Natural killer cell (primary cell): ENCODE measurements around the gene FXYD5. TPM values are rescaled to one million over a fixed set of nuclear protein-coding genes. Genes with fewer than 3 reads are reported as not detected.

Experiments
- ATAC-seq, 3 donors: fragments of 150-1000 bp in 2 of 3; fragments of 200-7000 bp in 1 of 3; cut with Tn5 transposase; 1 replicate in 1 of 3; 2 replicates in 2 of 3; pipeline ENCODE4 v1.10.0; 2021; ENCODE audit warnings: mild to moderate bottlenecking in 2 of 3, moderate library complexity in 2 of 3
- DNase-seq, 2 donors: peaks; one replicate each; pipeline versions ENCODE4 v3.0.0 to v3.0.0-alpha.2; 2013 to 2021; ENCODE audit warnings: mixed read lengths in 1 of 2
- H3K27ac ChIP-seq: one replicate; pipeline ENCODE4 v1.5.1; 2013; ENCODE audit warnings: mild to moderate bottlenecking, low read length
- H3K27me3 ChIP-seq: one replicate; pipeline ENCODE4 v1.6.1; 2013; ENCODE audit warnings: low read length; ENCODE audit not compliant: control insufficient read depth, insufficient read depth
- H3K36me3 ChIP-seq: one replicate; pipeline ENCODE4 v1.6.1; 2013; ENCODE audit warnings: low read length; ENCODE audit not compliant: control insufficient read depth, insufficient read depth
- H3K4me1 ChIP-seq: one replicate; pipeline ENCODE4 v1.6.1; 2013; ENCODE audit warnings: low read length; ENCODE audit not compliant: control insufficient read depth, insufficient read depth
- H3K4me3 ChIP-seq: one replicate; pipeline ENCODE4 v1.5.1; 2013; ENCODE audit warnings: low read length
- H3K9me3 ChIP-seq: one replicate; pipeline ENCODE4 v1.6.1; 2013; ENCODE audit warnings: low read length; ENCODE audit not compliant: control insufficient read depth, insufficient read depth
- H3K27ac Mint-ChIP-seq, 2 donors: one replicate each; pipeline ENCODE4 v1.8.0; 2022; ENCODE audit warnings: mild to moderate bottlenecking in 2 of 2, mixed read lengths in 2 of 2, moderate library complexity in 1 of 2
- H3K27me3 Mint-ChIP-seq, 2 donors: one replicate each; pipeline ENCODE4 v1.8.0; 2022; ENCODE audit warnings: low read depth in 2 of 2, mixed read lengths in 2 of 2
- H3K36me3 Mint-ChIP-seq: one replicate; pipeline ENCODE4 v1.8.0; 2022; ENCODE audit warnings: mixed read lengths
- H3K4me1 Mint-ChIP-seq, 2 donors: one replicate each; pipeline ENCODE4 v1.8.0; 2022; ENCODE audit warnings: mixed read lengths in 2 of 2
- H3K4me3 Mint-ChIP-seq: one replicate; pipeline ENCODE4 v1.8.0; 2022; ENCODE audit warnings: mild to moderate bottlenecking, moderate library complexity, mixed read lengths
- H3K9me3 Mint-ChIP-seq, 2 donors: one replicate each; pipeline ENCODE4 v1.8.0; 2022; ENCODE audit warnings: mixed read lengths in 2 of 2
- WGBS: methylation state at CpG from one replicate; pipeline ENCODE4 v1.1.7; 2013; ENCODE audit warnings: missing lambda C conversion rate; ENCODE audit not compliant: insufficient coverage; 5-methylcytosine and 5-hydroxymethylcytosine counted together
- intact Hi-C: fragments of 100-400 bp; cut with micrococcal nuclease; formaldehyde crosslinking; loops from one replicate; pipeline ENCODE4 v1.14.2; 2022
- total RNA-seq, 4 donors: library from RNA; stranded (reverse); fragments of 120-200 nt in 1 of 4; gene quantifications; one replicate each; pipeline versions ENCODE4 v1.2.3 to v1.2.4, GENCODE V29; 2013 to 2022
- TF ChIP-seq, protein P1 (sequence below): fragments of 200-600 bp; IDR thresholded peaks from one replicate; pipeline ENCODE4 v1.8.0; 2022; ENCODE audit warnings: antibody characterized with exemption

FXYD5 gene
- total RNA-seq, 3 donors from 2014 or later (not counting 1 experiment from before 2014, with no cell fraction given): 226 to 270 (median 231) TPM

DNA sequence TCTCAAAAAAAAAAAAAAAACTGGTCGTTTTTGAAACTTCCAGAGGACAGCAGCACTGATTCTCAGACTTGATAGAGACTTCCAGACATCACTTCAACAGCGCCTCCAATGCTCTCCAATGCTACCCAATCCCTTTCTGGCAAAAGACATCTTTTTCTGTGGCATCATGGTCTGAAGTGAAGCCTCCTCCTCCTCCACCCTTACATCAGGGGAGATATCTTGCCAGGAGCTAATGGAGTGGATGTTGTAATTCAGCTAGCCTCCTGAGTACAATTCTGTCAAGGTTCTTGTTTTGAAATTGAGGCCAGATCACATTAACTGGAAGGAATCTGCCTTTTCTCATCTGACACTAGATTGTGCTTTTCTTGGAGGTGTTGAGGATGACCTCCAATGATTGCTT lies 24.2 kb downstream of the FXYD5 start:
- Histone ChIP-seq H3K4me1 (no peaks in the 10 kb centered on the region), H3K27ac (no peak overlapping the region), H3K9me3 (no peaks in the 10 kb centered on the region), H3K27me3 (no peaks in the 10 kb centered on the region), H3K4me3 (no peak overlapping the region), H3K36me3 (no peaks in the 10 kb centered on the region)
- DNase-seq (no peak), ATAC-seq (no peak)
- TF ChIP-seq, protein P1, sequence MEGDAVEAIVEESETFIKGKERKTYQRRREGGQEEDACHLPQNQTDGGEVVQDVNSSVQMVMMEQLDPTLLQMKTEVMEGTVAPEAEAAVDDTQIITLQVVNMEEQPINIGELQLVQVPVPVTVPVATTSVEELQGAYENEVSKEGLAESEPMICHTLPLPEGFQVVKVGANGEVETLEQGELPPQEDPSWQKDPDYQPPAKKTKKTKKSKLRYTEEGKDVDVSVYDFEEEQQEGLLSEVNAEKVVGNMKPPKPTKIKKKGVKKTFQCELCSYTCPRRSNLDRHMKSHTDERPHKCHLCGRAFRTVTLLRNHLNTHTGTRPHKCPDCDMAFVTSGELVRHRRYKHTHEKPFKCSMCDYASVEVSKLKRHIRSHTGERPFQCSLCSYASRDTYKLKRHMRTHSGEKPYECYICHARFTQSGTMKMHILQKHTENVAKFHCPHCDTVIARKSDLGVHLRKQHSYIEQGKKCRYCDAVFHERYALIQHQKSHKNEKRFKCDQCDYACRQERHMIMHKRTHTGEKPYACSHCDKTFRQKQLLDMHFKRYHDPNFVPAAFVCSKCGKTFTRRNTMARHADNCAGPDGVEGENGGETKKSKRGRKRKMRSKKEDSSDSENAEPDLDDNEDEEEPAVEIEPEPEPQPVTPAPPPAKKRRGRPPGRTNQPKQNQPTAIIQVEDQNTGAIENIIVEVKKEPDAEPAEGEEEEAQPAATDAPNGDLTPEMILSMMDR: no peak
- no peak overlapping the region for H3K27ac Mint-ChIP-seq
- no peaks in the 10 kb centered on the region for H3K36me3 Mint-ChIP-seq
- intact Hi-C loops: no loop called here
- WGBS: 86% methylated on average over 2 of the region's 2 CpGs
- H3K4me3 Mint-ChIP-seq: no peak overlapping the region
- H3K9me3 Mint-ChIP-seq: no peaks in the 10 kb centered on the region
- no peaks in the 10 kb centered on the region for H3K27me3 Mint-ChIP-seq
- peaks cover 4% of the 10 kb centered on the region in 2 donors for H3K4me1 Mint-ChIP-seq

DNA sequence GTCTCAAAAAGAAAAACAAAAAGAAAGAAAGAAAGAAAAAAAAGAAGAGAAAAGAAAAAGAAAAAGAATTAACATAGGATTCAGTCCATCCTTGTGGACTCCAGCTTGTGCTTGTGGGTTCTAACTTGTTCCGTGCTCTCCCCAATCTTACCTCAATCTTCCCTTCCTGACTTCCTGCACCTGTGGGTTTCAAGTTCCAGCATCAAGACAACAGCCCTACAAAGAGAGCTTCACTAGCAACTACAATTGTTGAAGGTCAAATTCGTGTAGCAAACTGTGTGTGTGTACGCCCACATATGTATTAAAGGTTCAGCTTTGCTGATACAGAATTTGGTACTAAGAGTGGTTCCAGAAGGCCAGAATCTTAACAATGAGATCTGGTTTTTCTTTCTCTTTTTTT lies 25.3 kb downstream of the FXYD5 start:
- DNase-seq (peak in 1 of 2 donors; percentile 42), ATAC-seq (no peak)
- H3K27me3 ChIP-seq: no peaks in the 10 kb centered on the region
- H3K27ac Mint-ChIP-seq: no peak overlapping the region
- no peak overlapping the region for H3K4me3 Mint-ChIP-seq
- 39% methylated on average over 3 of the region's 3 CpGs for WGBS
- no peaks in the 10 kb centered on the region for H3K9me3 ChIP-seq
- H3K27me3 Mint-ChIP-seq: no peaks in the 10 kb centered on the region
- no peak overlapping the region for H3K27ac ChIP-seq
- H3K36me3 ChIP-seq: no peaks in the 10 kb centered on the region
- H3K4me3 ChIP-seq: no peak overlapping the region
- H3K9me3 Mint-ChIP-seq: no peaks in the 10 kb centered on the region
- TF ChIP-seq, protein P1: no peak
- no peaks in the 10 kb centered on the region for H3K36me3 Mint-ChIP-seq
- H3K4me1 ChIP-seq: no peaks in the 10 kb centered on the region
- intact Hi-C loops: no loop called here
- peaks cover 4% of the 10 kb centered on the region in 2 donors for H3K4me1 Mint-ChIP-seq

DNA sequence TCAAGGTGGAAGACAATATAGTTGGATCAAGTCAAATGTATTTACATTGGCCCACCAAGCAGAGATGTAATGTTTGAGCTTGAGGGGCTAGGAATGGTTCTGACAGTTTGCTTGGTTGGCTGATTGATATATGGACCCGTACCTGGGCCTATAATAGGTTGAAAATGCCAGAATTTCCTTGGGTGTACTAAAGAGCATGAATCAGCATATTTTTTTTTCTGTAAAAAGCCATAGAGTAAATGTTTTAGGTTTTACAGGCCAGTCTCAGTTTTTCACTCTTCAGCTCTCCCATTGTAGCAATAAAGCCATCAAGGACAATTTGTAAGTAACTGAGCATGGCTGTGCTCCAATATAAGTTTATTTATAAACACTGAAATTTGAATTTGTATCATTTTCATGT lies 26.9 kb downstream of the FXYD5 start:
- no peaks in the 10 kb centered on the region for H3K27me3 ChIP-seq
- intact Hi-C loops: no loop called here
- Mint-ChIP-seq H3K27ac (no peak overlapping the region), H3K4me1 (no peaks in the 10 kb centered on the region), H3K9me3 (no peaks in the 10 kb centered on the region), H3K4me3 (no peak overlapping the region), H3K36me3 (no peaks in the 10 kb centered on the region), H3K27me3 (no peaks in the 10 kb centered on the region)
- ATAC-seq (no peak), DNase-seq (no peak)
- TF ChIP-seq, protein P1: no peak
- H3K4me1 ChIP-seq: no peaks in the 10 kb centered on the region
- H3K4me3 ChIP-seq: no peak overlapping the region
- H3K36me3 ChIP-seq: no peaks in the 10 kb centered on the region
- 94% methylated on average over 1 of the region's 1 CpG for WGBS
- no peaks in the 10 kb centered on the region for H3K9me3 ChIP-seq
- H3K27ac ChIP-seq: no peak overlapping the region

DNA sequence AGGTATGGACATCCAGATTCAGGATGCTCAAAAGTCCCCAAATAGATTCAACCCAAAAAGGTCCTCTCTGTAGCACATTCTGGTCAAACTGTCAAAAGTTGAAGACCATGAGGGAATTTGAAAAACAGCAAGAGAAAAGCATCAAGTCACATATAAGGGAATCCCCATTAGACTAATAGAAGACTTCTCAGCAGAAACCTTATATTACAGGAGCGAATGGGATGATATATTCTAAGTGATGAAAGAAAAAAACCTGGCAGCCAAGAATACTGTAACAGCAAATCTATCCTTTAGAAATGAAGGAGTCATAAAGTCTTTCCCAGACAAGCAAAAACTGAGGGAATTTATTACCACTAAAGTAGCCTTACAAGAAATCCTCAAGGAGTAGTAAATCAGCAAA lies 29.7 kb downstream of the FXYD5 start:
- intact Hi-C loops: no loop called here
- Histone ChIP-seq H3K4me3 (no peak overlapping the region), H3K36me3 (no peaks in the 10 kb centered on the region), H3K4me1 (no peaks in the 10 kb centered on the region), H3K27ac (no peak overlapping the region), H3K9me3 (no peaks in the 10 kb centered on the region), H3K27me3 (no peaks in the 10 kb centered on the region)
- H3K9me3 Mint-ChIP-seq: no peaks in the 10 kb centered on the region
- no peaks in the 10 kb centered on the region for H3K36me3 Mint-ChIP-seq
- no peak for ATAC-seq
- TF ChIP-seq, protein P1: no peak
- no peaks in the 10 kb centered on the region for H3K27me3 Mint-ChIP-seq
- no peak overlapping the region for H3K4me3 Mint-ChIP-seq
- H3K27ac Mint-ChIP-seq: no peak overlapping the region
- no peaks in the 10 kb centered on the region for H3K4me1 Mint-ChIP-seq
- no peak for DNase-seq
- no CpG with 5 or more reads among the region's 1 CpG for WGBS
